Mesenchymal stem cell (in vitro differentiated cells and primary cell): ENCODE results near the gene GPAM.

Source experiments
- DNase-seq: peaks from one replicate; pipeline ENCODE4 v3.0.0-alpha.2; 2013
- H2AFZ ChIP-seq: one replicate; pipeline ENCODE4 v1.6.1; 2013; ENCODE audit warnings: low read depth, mild to moderate bottlenecking, control low read depth, inconsistent platforms, low read length, moderate library complexity
- H2AK5ac ChIP-seq: 2 replicates; pipeline ENCODE4 v1.6.1; 2013; ENCODE audit warnings: low read length, moderate library complexity, mild to moderate bottlenecking, inconsistent platforms; ENCODE audit not compliant: severe bottlenecking
- H2BK120ac ChIP-seq: one replicate; pipeline ENCODE4 v1.6.1; 2013; ENCODE audit warnings: low read depth, mild to moderate bottlenecking, inconsistent platforms, low read length, moderate library complexity
- H2BK12ac ChIP-seq, 2 experiments: one replicate each; pipeline ENCODE4 v1.6.1; 2013; ENCODE audit warnings: inconsistent platforms in 2 of 2, low read length in 2 of 2, mild to moderate bottlenecking in 2 of 2, moderate library complexity in 2 of 2, control low read depth in 1 of 2
- H2BK15ac ChIP-seq: one replicate; pipeline ENCODE4 v1.6.1; 2013; ENCODE audit warnings: mild to moderate bottlenecking, low read depth, inconsistent platforms; ENCODE audit not compliant: poor library complexity, severe bottlenecking
- H2BK5ac ChIP-seq: 2 replicates; pipeline ENCODE4 v1.6.1; 2013; ENCODE audit warnings: low read depth, mild to moderate bottlenecking, low read length, control low read depth, inconsistent platforms; ENCODE audit not compliant: poor library complexity, severe bottlenecking
- H3K14ac ChIP-seq, 2 experiments: one replicate each; pipeline ENCODE4 v1.6.1; 2013; ENCODE audit warnings: inconsistent platforms in 2 of 2, low read length in 2 of 2, control low read depth in 1 of 2, mild to moderate bottlenecking in 1 of 2, moderate library complexity in 1 of 2
- H3K18ac ChIP-seq, 2 experiments: one replicate each; pipeline ENCODE4 v1.6.1; 2013; ENCODE audit warnings: inconsistent platforms in 2 of 2, low read length in 2 of 2, control low read depth in 1 of 2, low read depth in 1 of 2, mild to moderate bottlenecking in 1 of 2
- H3K23ac ChIP-seq, 2 experiments: one replicate each; pipeline ENCODE4 v1.6.1; 2013; ENCODE audit warnings: inconsistent platforms in 2 of 2, low read length in 2 of 2, mild to moderate bottlenecking in 2 of 2, moderate library complexity in 2 of 2, control low read depth in 1 of 2
- H3K27ac ChIP-seq: 2 replicates; pipeline ENCODE4 v1.5.1; 2013; ENCODE audit warnings: mild to moderate bottlenecking, moderate library complexity, low read length, control low read depth, inconsistent platforms; ENCODE audit not compliant: poor library complexity, severe bottlenecking
- H3K27me3 ChIP-seq, 2 experiments: 2 replicates each; pipeline versions ENCODE4 v1.6.1 to v1.7.0; 2013; ENCODE audit warnings: low read length in 2 of 2, mild to moderate bottlenecking in 2 of 2, moderate library complexity in 2 of 2, control low read depth in 1 of 2, inconsistent platforms in 1 of 2; ENCODE audit not compliant: control insufficient read depth in 1 of 2, insufficient read depth in 1 of 2
- H3K36me3 ChIP-seq, 2 experiments: 2 replicates each; pipeline versions ENCODE4 v1.6.1 to v1.7.0; 2013; ENCODE audit warnings: low read length in 2 of 2, control low read depth in 1 of 2, inconsistent platforms in 1 of 2, low read depth in 1 of 2, mild to moderate bottlenecking in 1 of 2; ENCODE audit not compliant: insufficient read depth in 2 of 2, control insufficient read depth in 1 of 2
- H3K4ac ChIP-seq, 2 experiments: one replicate each; pipeline ENCODE4 v1.6.1; 2013; ENCODE audit warnings: inconsistent platforms in 2 of 2, low read length in 2 of 2, mild to moderate bottlenecking in 2 of 2, moderate library complexity in 2 of 2, control low read depth in 1 of 2, low read depth in 1 of 2
- H3K4me1 ChIP-seq: 2 replicates; pipeline ENCODE4 v1.6.1; 2013; ENCODE audit warnings: low read depth, low read length, control low read depth; ENCODE audit not compliant: control insufficient read depth, insufficient read depth
- H3K4me2 ChIP-seq: 2 replicates; pipeline ENCODE4 v1.6.1; 2013; ENCODE audit warnings: low read length, mild to moderate bottlenecking, inconsistent platforms; ENCODE audit not compliant: poor library complexity, severe bottlenecking
- H3K4me3 ChIP-seq, 2 experiments: 2 replicates each; pipeline versions ENCODE4 v1.5.1 to v1.7.0; 2013; ENCODE audit warnings: low read length in 2 of 2, mild to moderate bottlenecking in 2 of 2, control low read depth in 1 of 2, low read depth in 1 of 2; ENCODE audit not compliant: insufficient read depth in 1 of 2
- H3K79me1 ChIP-seq: replicated peaks from 2 replicates; pipeline ENCODE4 v1.6.1; 2013; ENCODE audit warnings: mild to moderate bottlenecking, control low read depth, low read length, inconsistent platforms; ENCODE audit not compliant: poor library complexity, severe bottlenecking
- H3K9ac ChIP-seq: 2 replicates; pipeline ENCODE4 v1.7.0; 2013; ENCODE audit warnings: mild to moderate bottlenecking, low read length, moderate library complexity
- H3K9me3 ChIP-seq: 2 replicates; pipeline ENCODE4 v1.7.0; 2013; ENCODE audit warnings: mild to moderate bottlenecking, low read length; ENCODE audit not compliant: control insufficient read depth
- H4K8ac ChIP-seq: one replicate; pipeline ENCODE4 v1.6.1; 2013; ENCODE audit warnings: inconsistent platforms, mild to moderate bottlenecking, low read length, moderate library complexity
- H4K91ac ChIP-seq: one replicate; pipeline ENCODE4 v1.6.1; 2013; ENCODE audit warnings: mild to moderate bottlenecking, low read length, inconsistent platforms
- WGBS: methylation state at CpG from one replicate; pipeline ENCODE4 v1.1.7; 2013; ENCODE audit warnings: mixed read lengths; 5-methylcytosine and 5-hydroxymethylcytosine counted together

GPAM gene

GRCh38 chr10:112166800-112167199 is 16.8 kb downstream of the GPAM start:
- H3K4ac ChIP-seq: no peak overlapping the region
- H3K4me2 ChIP-seq: no peak overlapping the region
- no peak overlapping the region for H3K18ac ChIP-seq
- no peak overlapping the region for H4K91ac ChIP-seq
- no peak overlapping the region for H3K9ac ChIP-seq
- no peak overlapping the region for H2AK5ac ChIP-seq
- H3K4me1 ChIP-seq: no peaks in the 10 kb centered on the region
- H3K9me3 ChIP-seq: no peaks in the 10 kb centered on the region
- no peak overlapping the region for H2BK15ac ChIP-seq
- WGBS: 96% methylated on average over 3 of the region's 3 CpGs
- no peak overlapping the region for H2BK120ac ChIP-seq
- no peaks in the 10 kb centered on the region for H3K27me3 ChIP-seq
- H3K23ac ChIP-seq: no peak overlapping the region
- H3K14ac ChIP-seq: no peak overlapping the region
- no peak overlapping the region for H3K27ac ChIP-seq
- no peak overlapping the region for H2BK5ac ChIP-seq
- no peak overlapping the region for H3K4me3 ChIP-seq
- no peaks in the 10 kb centered on the region for H3K79me1 ChIP-seq
- no peak overlapping the region for H4K8ac ChIP-seq
- no peak for DNase-seq
- H2AFZ ChIP-seq: no peak overlapping the region
- no peak overlapping the region for H2BK12ac ChIP-seq
- peaks cover 0 to 85% of the 10 kb centered on the region in 2 experiments for H3K36me3 ChIP-seq

- Histone ChIP-seq H3K4me3 (no peak overlapping the region), H3K27me3 (no peaks in the 10 kb centered on the region), H3K36me3 (peaks cover 21 to 86% of the 10 kb centered on the region in 2 experiments), H3K4me2 (no peak overlapping the region), H2AK5ac (no peak overlapping the region), H2AFZ (no peak overlapping the region), H3K4me1 (no peaks in the 10 kb centered on the region), H2BK12ac (no peak overlapping the region), H4K8ac (no peak overlapping the region), H3K9ac (no peak overlapping the region), H2BK5ac (no peak overlapping the region), H3K23ac (no peak overlapping the region), H3K27ac (no peak overlapping the region), H3K14ac (no peak overlapping the region), H2BK120ac (no peak overlapping the region), H4K91ac (no peak overlapping the region), H3K79me1 (peaks cover 1% of the 10 kb centered on the region), H3K18ac (no peak overlapping the region), H3K9me3 (no peaks in the 10 kb centered on the region), H2BK15ac (no peak overlapping the region), H3K4ac (no peak overlapping the region)
- 97% methylated on average over 3 of the region's 4 CpGs for WGBS
- DNase-seq: no peak
These were observed 21.6 kb downstream of the GPAM start for GRCh38 chr10:112161757-112162518.

GRCh38 chr10:112160834-112161233 is 22.7 kb downstream of the GPAM start:
- H3K9me3 ChIP-seq: no peaks in the 10 kb centered on the region
- no peaks in the 10 kb centered on the region for H3K4me1 ChIP-seq
- no peak overlapping the region for H3K4me2 ChIP-seq

GRCh38 chr10:112159469-112159868 is 24.1 kb downstream of the GPAM start:
- no peak for DNase-seq
- H2AFZ ChIP-seq: no peak overlapping the region
- no peak overlapping the region for H4K8ac ChIP-seq
- no peak overlapping the region for H3K14ac ChIP-seq
- no peaks in the 10 kb centered on the region for H3K9me3 ChIP-seq
- no peak overlapping the region for H4K91ac ChIP-seq
- no peak overlapping the region for H3K18ac ChIP-seq
- no peak overlapping the region for H2BK120ac ChIP-seq
- H3K79me1 ChIP-seq: peaks cover 3% of the 10 kb centered on the region
- no peak overlapping the region for H3K27ac ChIP-seq
- H3K4me3 ChIP-seq: no peak overlapping the region
- H2AK5ac ChIP-seq: no peak overlapping the region
- no peak overlapping the region for H2BK12ac ChIP-seq
- no peaks in the 10 kb centered on the region for H3K27me3 ChIP-seq
- peaks cover 28 to 93% of the 10 kb centered on the region in 2 experiments for H3K36me3 ChIP-seq
- H3K4ac ChIP-seq: no peak overlapping the region
- no peaks in the 10 kb centered on the region for H3K4me1 ChIP-seq
- no peak overlapping the region for H3K9ac ChIP-seq
- H2BK15ac ChIP-seq: no peak overlapping the region
- H2BK5ac ChIP-seq: no peak overlapping the region
- H3K4me2 ChIP-seq: no peak overlapping the region
- no peak overlapping the region for H3K23ac ChIP-seq
- 96% methylated on average over 7 of the region's 8 CpGs for WGBS

More at GRCh38 chr10:112160834-112161233, 22.7 kb downstream of the GPAM start:
- Histone ChIP-seq H3K18ac (no peak overlapping the region), H2BK12ac (no peak overlapping the region), H3K14ac (no peak overlapping the region), H4K91ac (no peak overlapping the region), H3K4ac (no peak overlapping the region), H2BK15ac (no peak overlapping the region), H3K9ac (no peak overlapping the region), H3K36me3 (peaks cover 27 to 88% of the 10 kb centered on the region in 2 experiments), H3K4me3 (no peak overlapping the region), H2AK5ac (no peak overlapping the region), H2BK5ac (no peak overlapping the region), H3K27ac (no peak overlapping the region), H4K8ac (no peak overlapping the region), H3K27me3 (no peaks in the 10 kb centered on the region), H3K79me1 (peaks cover 1% of the 10 kb centered on the region), H2AFZ (no peak overlapping the region), H2BK120ac (no peak overlapping the region), H3K23ac (no peak overlapping the region)
- no peak for DNase-seq
- WGBS: 100% methylated on average over 3 of the region's 3 CpGs
